HFF-Myc (cell line): ENCODE data around the gene KRT27.

Source experiments
- DNase-seq: peaks from one replicate; pipeline ENCODE4 v3.0.0-alpha.2; 2011; ENCODE audit warnings: low read depth; ENCODE audit errors: extremely low read depth
- H3K4me3 ChIP-seq: replicated peaks from 2 replicates; pipeline ENCODE4 v1.5.1; 2011; ENCODE audit warnings: low read depth, mild to moderate bottlenecking, control low read depth, low read length
- CTCF ChIP-seq: IDR thresholded peaks from 2 replicates; pipeline ENCODE4 v1.5.1; 2012; ENCODE audit warnings: mild to moderate bottlenecking, low read depth, low read length, control low read depth; ENCODE audit errors: missing control alignments

KRT27 gene

GRCh38 chr17:40765657-40766056, 16.7 kb downstream of the KRT27 start:
- no peak overlapping the region for H3K4me3 ChIP-seq
- no peak for TF ChIP-seq CTCF
- DNase-seq, result no peak

GRCh38 chr17:40763752-40764151, 18.6 kb downstream of the KRT27 start:
- no peak for TF ChIP-seq CTCF
- no peak for DNase-seq
- no peak overlapping the region for H3K4me3 ChIP-seq

GRCh38 chr17:40760105-40761016, 22.0 kb downstream of the KRT27 start:
- TF ChIP-seq CTCF, result no peak
- DNase-seq, result no peak
- no peak overlapping the region for H3K4me3 ChIP-seq

GRCh38 chr17:40755231-40755630, 27.1 kb downstream of the KRT27 start, which contains the start of gene KRT25:
Gene KRT25 (minus strand): TSS chr17:40755331. CDS start chr17:40755271, 60 bp downstream.
- DNase-seq, result no peak
- no peak for TF ChIP-seq CTCF
- H3K4me3 ChIP-seq, result no peak within 1 kb of the TSS

GRCh38 chr17:40753804-40754203, 28.5 kb downstream of the KRT27 start:
- TF ChIP-seq CTCF, result no peak
- no peak for DNase-seq

GRCh38 chr17:40751065-40751464, 31.3 kb downstream of the KRT27 start:
- DNase-seq, result no peak
- no peak for TF ChIP-seq CTCF

More at GRCh38 chr17:40753804-40754203, 28.5 kb downstream of the KRT27 start:
- H3K4me3 ChIP-seq, result no peak overlapping the region

More at GRCh38 chr17:40751065-40751464, 31.3 kb downstream of the KRT27 start:
- no peak overlapping the region for H3K4me3 ChIP-seq
